ENCODE results near the gene IGSF8.
"Not testable (repeated sequence)": the region's sequence is repeated elsewhere in the genome, so short reads cannot be mapped to it uniquely, and the experiment has no call there.

Gene IGSF8

DNA sequence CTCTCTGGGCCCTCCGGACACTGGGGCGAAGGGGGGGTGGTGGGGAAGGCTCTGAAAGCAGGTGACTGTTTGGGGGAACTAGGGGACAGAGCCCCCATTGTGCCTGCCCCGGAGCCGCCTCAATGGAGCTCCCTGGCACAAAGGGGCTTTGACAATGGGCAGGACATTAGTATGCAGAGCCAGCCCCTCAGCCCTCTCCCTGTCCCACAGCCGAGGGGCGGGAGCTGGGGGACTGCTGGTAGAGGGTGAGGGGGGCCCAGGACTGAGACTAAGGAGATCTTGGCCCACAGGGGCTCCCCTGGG lies 36.2 kb downstream of the IGSF8 start:
- no peak overlapping the region for H3K27ac ChIP-seq
- TF ChIP-seq CTCF (conservative IDR thresholded peaks at IDR 0.05): no peak
- TF ChIP-seq ZFX (IDR thresholded peaks at IDR 0.05): no peak

GRCh38 chr1:160061369-160062229 lies 36.8 kb downstream of the IGSF8 start:
- TF ChIP-seq ZFX (IDR thresholded peaks at IDR 0.05) (no peak), CTCF (conservative IDR thresholded peaks at IDR 0.05) (no peak)
- H3K27ac ChIP-seq: no peak overlapping the region

DNA sequence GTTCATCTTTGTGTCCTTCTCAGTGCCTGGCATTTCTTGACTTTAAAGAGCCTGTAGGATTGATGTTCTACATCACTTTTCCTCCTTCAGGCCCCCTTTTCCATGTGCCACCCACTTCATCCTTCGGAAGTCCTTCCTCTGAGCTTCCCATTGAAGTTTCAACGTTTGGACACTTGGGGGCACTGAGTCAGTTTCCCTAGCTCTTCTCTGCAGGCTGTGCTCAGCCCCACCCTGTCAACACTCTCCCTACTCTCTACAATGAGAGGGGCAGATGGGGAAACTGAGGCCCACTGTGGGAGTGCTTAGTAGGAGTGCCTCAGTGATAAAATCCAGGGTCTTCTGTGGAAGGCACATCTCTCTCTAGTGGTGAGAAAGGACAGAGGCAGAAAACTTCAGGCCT lies 40.3 kb downstream of the IGSF8 start:
- TF ChIP-seq ZFX (IDR thresholded peaks at IDR 0.05) (no peak), CTCF (conservative IDR thresholded peaks at IDR 0.05) (no peak; the same call in 1 of the 2 replicates)
- H3K27ac ChIP-seq: no peak overlapping the region

GRCh38 chr1:160056648-160057169 lies 41.7 kb downstream of the IGSF8 start:
- H3K27ac ChIP-seq: no peak overlapping the region
- no peak for TF ChIP-seq CTCF (conservative IDR thresholded peaks at IDR 0.05)
- TF ChIP-seq ZFX (IDR thresholded peaks at IDR 0.05): no peak

DNA sequence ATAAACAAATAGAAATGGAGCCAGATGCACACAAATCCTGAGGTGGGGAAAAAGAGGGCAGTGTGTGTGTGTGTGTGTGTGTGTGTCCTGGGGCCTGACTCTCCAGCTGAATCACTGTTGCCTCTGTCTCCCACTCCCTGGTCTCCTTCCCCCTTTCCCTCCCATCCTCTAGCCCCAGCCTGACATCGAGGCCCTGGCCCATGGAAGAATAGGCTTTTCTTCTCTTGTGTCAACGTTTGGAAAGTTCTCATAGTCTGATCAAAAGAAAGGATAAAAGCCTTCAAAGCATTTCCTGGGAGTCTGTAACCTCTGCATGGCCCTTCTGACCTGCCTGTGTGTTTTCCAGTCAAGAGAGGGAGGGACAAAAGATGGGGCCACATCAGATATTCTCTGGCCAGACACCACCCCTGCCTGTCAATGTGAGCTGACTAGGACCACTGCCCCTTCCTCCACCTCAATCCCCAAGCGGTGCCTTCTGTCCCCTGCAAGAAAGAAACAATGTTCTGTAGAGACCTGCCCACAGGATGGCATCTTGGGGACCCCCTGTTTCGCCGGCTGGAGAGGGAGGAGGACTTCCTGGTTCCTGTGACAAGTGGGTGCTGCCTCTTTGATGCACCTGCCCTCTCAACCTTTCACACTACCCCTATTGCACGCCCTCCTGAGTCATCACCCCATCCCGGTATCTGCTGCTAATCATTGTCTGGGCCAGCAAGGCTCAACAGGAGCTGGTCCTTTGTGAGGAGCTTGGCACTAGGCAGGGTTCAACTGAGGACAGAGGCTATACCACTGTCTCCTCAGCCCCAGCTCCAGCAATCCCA lies 44.7 kb downstream of the IGSF8 start:
- TF ChIP-seq CTCF (conservative IDR thresholded peaks at IDR 0.05): no peak
- no peak for TF ChIP-seq ZFX (IDR thresholded peaks at IDR 0.05)
- no peak overlapping the region for H3K27ac ChIP-seq

- no peak overlapping the region for H3K27ac ChIP-seq
- TF ChIP-seq ZFX (IDR thresholded peaks at IDR 0.05): no peak
- TF ChIP-seq CTCF (conservative IDR thresholded peaks at IDR 0.05): no peak
These were observed 45.5 kb downstream of the IGSF8 start for GRCh38 chr1:160052936-160053335.

GRCh38 chr1:160050619-160051018 lies 47.8 kb downstream of the IGSF8 start:
- TF ChIP-seq CTCF (conservative IDR thresholded peaks at IDR 0.05): no peak
- no peak for TF ChIP-seq ZFX (IDR thresholded peaks at IDR 0.05)
- no peak overlapping the region for H3K27ac ChIP-seq

DNA sequence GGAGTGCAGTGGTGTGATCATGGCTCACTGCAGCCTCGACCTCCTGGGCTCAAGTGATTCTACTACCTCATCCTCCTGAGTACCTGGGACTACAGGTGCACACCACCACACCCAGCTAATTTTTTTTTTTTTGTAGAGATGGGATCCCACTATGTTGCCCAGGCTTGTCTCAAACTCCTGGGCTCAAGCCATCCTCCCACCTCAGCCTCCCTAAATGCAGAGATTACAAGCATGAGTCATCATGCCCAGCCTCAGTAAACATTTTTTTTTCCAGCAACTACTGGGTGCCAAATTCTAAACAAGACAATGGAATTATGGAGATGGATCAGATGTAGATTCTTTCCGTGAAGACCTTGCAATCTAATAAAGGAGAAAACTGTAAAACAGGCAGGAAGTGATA lies 48.2 kb downstream of the IGSF8 start:
- H3K27ac ChIP-seq: not testable (repeated sequence)

All from C4-2B (cell line).